ENCODE data around the gene PRR5. TPM values are rescaled to one million over a fixed set of nuclear protein-coding genes. Genes with fewer than 3 reads are reported as not detected.

Gene PRR5
- total and polyA plus RNA-seq, 2 of the 13 experiments (the other 11 are each of a cell fraction or from before 2014, with no cell fraction given), result 11.6 to 27.5 TPM

GRCh38 chr22:44728761-44729324, 26.8 kb downstream of the PRR5 start (continued):
- TF ChIP-seq HIVEP1 (CRISPR knock-in tag; IDR thresholded peaks at IDR 0.05), result 0 out of 2 replicates have a peak, but pooled peaks have one; percentile 38
- peak; percentile 91 for TF ChIP-seq ZNF770 (CRISPR knock-in tag; IDR thresholded peaks at IDR 0.05)
- no peak for TF ChIP-seq MTF2 (CRISPR knock-in tag; IDR thresholded peaks at IDR 0.05; ENCODE audit: borderline replicate concordance)
- peak; percentile 57 for TF ChIP-seq HNF4G (IDR thresholded peaks at IDR 0.05; ENCODE audit: borderline replicate concordance, low read depth, low read length)
- no peak for TF ChIP-seq HNF4G (CRISPR knock-in tag; IDR thresholded peaks at IDR 0.05; ENCODE audit: borderline replicate concordance, low read depth)
- no peak for TF ChIP-seq HMGXB4 (CRISPR knock-in tag; IDR thresholded peaks at IDR 0.05; ENCODE audit: borderline replicate concordance in 1 of 2, low read depth in 1 of 2)
- TF ChIP-seq MTA1 (CRISPR knock-in tag; IDR thresholded peaks at IDR 0.05; ENCODE audit: borderline replicate concordance), result peak; percentile 70; the same call in 1 of the 2 replicates
- TF ChIP-seq HNF4A (CRISPR knock-in tag; IDR thresholded peaks at IDR 0.05), result peak; percentile 85
